ENCODE measurements around the gene TP53I13.

TP53I13 gene

DNA sequence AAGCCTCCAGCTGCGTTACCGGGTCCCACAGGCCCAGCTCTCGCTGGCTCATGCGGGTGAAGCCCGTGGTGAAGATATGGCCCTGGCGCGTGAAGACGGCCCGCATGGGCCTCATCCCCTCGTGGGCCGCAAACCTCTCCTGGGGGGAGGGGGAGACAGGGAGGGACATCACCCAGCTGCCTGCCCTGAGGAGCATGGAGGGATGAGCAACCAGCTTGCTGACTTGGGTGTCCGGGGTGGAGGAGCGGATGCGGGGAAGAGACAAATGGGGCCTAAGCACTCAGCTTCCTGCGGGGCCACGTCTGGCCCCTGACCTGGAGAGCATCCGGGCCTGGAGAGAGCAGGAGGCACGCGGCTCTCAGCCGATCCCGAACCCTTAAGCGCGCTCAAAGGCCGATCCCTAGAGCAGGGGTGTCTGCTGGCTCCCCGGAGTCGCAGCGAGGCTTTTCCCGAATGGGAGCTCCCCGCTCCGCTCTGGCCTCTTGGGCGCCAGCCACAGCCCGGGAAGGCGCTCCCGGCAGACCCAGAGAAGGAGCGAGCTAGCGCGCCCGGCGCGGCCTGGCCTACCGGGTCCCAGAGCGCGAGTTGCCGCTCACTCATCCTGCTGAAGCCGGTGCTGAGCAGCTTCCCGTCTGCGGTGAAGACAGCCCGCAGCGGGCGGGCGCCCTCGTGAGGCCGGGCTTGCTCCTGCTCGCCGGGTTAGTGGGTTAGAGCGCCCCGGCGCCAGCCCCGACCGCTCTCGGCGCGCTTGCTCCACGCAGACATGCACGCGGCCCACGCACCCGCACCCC, 49.2 kb downstream of the TP53I13 start:
- peak; percentile 89 for DNase-seq

DNA sequence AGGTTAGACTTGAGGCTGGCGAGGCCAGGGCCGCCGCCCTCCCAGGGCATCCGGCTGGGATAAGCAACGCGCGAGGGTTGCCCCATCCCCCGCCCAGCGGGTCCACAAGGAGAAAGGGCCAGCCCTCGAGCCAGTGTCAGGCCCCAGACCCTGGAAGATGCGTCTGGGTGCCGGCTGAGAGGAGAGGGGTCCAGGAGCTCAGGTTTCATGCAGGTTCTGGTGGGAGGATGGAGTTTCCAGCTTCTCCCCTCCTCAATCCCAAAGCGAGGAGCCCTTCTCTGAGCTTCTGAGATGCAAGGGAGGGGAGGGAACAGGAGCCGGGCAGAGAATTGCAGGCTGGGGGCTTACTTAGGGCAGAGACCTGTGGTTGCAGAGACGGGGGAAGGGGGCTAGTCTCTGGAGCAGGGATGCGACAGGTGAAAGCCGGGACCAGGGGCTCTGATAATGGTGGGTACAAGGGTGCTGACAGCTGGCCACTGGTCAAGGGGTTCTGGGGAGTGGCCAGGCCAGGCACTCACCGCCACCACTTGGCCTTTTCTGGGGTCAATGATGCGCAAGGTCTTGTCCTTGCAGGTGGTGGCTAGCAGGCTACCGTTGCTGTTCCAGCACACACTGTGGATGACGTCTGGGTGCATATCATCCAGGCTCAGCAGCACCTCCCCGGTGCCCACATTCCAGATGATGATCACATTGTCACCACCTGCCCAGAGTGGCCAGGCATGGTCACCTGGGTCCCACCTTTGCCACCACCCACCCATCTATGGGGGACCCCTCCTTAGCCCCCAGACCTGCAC, 50.0 kb downstream of the TP53I13 start:
- no peak for DNase-seq

DNA sequence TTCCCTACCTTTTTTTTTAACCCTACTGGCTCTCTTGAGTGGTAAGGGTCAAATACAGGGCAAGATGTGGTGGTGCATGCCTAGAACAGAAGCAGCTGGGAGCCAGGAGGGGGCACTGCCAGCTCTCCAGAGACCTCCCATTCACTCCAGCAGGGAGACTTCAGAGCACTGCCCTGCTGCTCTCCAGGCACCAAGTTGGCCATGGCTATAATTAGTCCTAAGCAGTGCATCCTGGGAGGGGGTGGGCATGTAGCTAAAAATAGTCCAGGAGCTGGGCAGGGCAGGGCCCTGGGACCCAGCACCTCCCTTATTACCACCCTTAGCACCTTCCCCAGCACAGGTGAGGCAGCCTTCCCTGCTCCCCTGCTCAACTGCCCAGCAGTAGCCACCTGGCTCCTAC, 50.8 kb downstream of the TP53I13 start:
- no peak for DNase-seq

DNA sequence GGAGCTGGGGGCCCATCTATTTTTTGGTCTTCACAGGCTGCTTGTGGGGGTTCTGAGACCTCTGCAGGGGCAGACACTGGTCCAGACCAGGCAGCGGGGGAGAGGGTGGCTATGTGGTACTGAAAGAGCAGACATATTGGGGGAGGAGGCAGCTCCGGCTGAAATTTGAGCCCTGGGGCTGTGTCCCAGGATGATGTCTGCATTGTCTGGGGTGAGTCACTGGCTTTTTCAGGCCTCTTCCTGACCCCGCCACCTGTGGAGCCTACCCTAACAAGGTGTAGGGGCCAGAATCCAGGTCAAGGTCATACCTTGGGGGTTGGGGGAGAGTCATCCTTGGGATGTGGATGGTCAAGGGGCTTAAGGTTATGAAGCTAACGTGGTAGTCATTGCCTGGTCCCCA, 51.8 kb downstream of the TP53I13 start:
- DNase-seq = no peak

- no peak for DNase-seq
These were observed 52.4 kb downstream of the TP53I13 start for GRCh38 chr17:29620779-29621500.

DNA sequence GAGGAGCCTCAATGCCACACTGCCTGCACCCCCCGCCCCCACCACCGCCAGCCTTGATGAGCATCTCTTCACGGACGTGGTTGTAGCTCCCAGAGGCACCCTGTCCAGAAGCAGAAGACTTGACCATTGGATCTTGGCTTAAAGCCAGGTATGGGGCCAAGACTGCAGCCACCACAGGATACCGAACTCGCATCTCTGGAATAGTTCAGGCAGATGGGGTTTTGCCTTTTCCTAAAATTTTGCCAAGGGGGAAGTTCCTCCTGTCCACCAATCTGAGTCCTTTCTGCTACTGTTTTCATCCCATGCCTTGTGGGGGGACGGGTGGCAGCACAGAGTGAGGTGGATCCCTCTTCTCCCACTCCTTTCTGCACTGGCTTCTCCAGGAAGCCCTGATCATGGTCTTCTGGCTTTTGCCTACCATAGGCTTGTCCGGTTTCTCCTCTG, 53.3 kb downstream of the TP53I13 start:
- no peak for DNase-seq

Data from stimulated activated CD4-positive, alpha-beta T cell treated with anti-CD3 and anti-CD28 coated beads, Interleukin-4, amount 100 ng/mL, for 24 hours (primary cell).